CD4-positive, alpha-beta T cell (primary cell): Measurements from ENCODE around the gene KDM3B. TPM values are rescaled to one million over a fixed set of nuclear protein-coding genes. Genes with fewer than 3 reads are reported as not detected.

Experiments used
- ATAC-seq: fragments of 200-7000 bp; cut with Tn5 transposase; one replicate; pipeline ENCODE4 v1.10.0; 2022; ENCODE audit warnings: mild to moderate bottlenecking; ENCODE audit not compliant: poor library complexity
- CTCF ChIA-PET: fragments of 350-600 bp; sonication (Branson Sonifier 250); formaldehyde crosslinking; loops from one replicate; lab custom pipeline; 2021; ENCODE audit warnings: antibody characterized with exemption, inconsistent platforms; lab: Charles Lee
- POLR2A ChIA-PET: fragments of 350-600 bp; sonication (Branson Sonifier 250); formaldehyde crosslinking; loops from one replicate; lab custom pipeline; 2021; ENCODE audit warnings: antibody characterized with exemption, inconsistent platforms; lab: Charles Lee
- DNase-seq, 14 experiments: peaks; one replicate each; pipeline ENCODE4 v3.0.0-alpha.2; 2013 to 2020; ENCODE audit warnings: mixed read lengths in 2 of 14
- H3K27ac ChIP-seq, 2 donors: one replicate each; pipeline versions ENCODE4 v1.5.1 to v1.7.0; 2013; ENCODE audit warnings: low read length in 2 of 2, low read depth in 1 of 2, mild to moderate bottlenecking in 1 of 2
- H3K27me3 ChIP-seq, 2 experiments: 1 replicate in 1 of 2; 2 replicates in 1 of 2; pipeline versions ENCODE4 v1.6.1 to v1.7.0; 2013; ENCODE audit warnings: low read length in 2 of 2, control low read depth in 1 of 2, mild to moderate bottlenecking in 1 of 2, moderate library complexity in 1 of 2; ENCODE audit not compliant: insufficient read depth in 2 of 2, control insufficient read depth in 1 of 2
- H3K36me3 ChIP-seq: one replicate; pipeline ENCODE4 v1.6.1; 2013; ENCODE audit warnings: low read length, control low read depth; ENCODE audit not compliant: insufficient read depth
- H3K4me1 ChIP-seq: one replicate; pipeline ENCODE4 v1.6.1; 2013; ENCODE audit warnings: low read length, control low read depth; ENCODE audit not compliant: insufficient read depth
- H3K4me3 ChIP-seq: one replicate; pipeline ENCODE4 v1.5.1; 2013; ENCODE audit warnings: mild to moderate bottlenecking, low read length, moderate library complexity
- H3K9me3 ChIP-seq, 2 experiments: 1 replicate in 1 of 2; 2 replicates in 1 of 2; pipeline versions ENCODE4 v1.6.1 to v1.7.0; 2013; ENCODE audit warnings: low read length in 2 of 2, mild to moderate bottlenecking in 2 of 2, control low read depth in 1 of 2, moderate library complexity in 1 of 2; ENCODE audit not compliant: control insufficient read depth in 1 of 2, insufficient read depth in 1 of 2
- H3K27ac Mint-ChIP-seq: one replicate; pipeline ENCODE4 v1.8.0; 2020; ENCODE audit warnings: mixed read lengths
- H3K27me3 Mint-ChIP-seq: one replicate; pipeline ENCODE4 v1.8.0; 2021; ENCODE audit warnings: mixed read lengths
- H3K36me3 Mint-ChIP-seq: one replicate; pipeline ENCODE4 v1.8.0; 2021; ENCODE audit warnings: low read depth, mixed read lengths
- H3K4me1 Mint-ChIP-seq: one replicate; pipeline ENCODE4 v1.8.0; 2021; ENCODE audit warnings: low read depth, mixed read lengths
- H3K4me3 Mint-ChIP-seq: one replicate; pipeline ENCODE4 v1.8.0; 2020; ENCODE audit warnings: mild to moderate bottlenecking, mixed read lengths
- H3K9me3 Mint-ChIP-seq: one replicate; pipeline ENCODE4 v1.8.0; 2020; ENCODE audit warnings: mixed read lengths
- CTCF ChIP-seq: fragments of 200-600 bp; IDR thresholded peaks from one replicate; pipeline ENCODE4 v1.8.0; 2022; ENCODE audit warnings: antibody characterized with exemption, mild to moderate bottlenecking
- intact Hi-C, 2 experiments: fragments of 100-400 bp; cut with DNase I in 1 of 2; cut with micrococcal nuclease in 1 of 2; formaldehyde crosslinking; loops; one replicate each; pipeline versions ENCODE4 v1.15.1 to v1.9.0; 2023 to 2025; cut with DNase I, micrococcal nuclease
- total RNA-seq, 174 experiments: library from RNA in 2 of 174; stranded (reverse) in 2 of 174; gene quantifications; one replicate each; pipeline ENCODE4 v1.2.3 and lab custom pipeline; 2021 to 2026

The KDM3B gene
- total RNA-seq, 2 experiments from 2014 or later = 59.5 to 66.0 TPM

- POLR2A ChIA-PET = no interaction called here
- peaks cover 41% of the 10 kb centered on the region for H3K4me1 Mint-ChIP-seq
These were observed 109.0 kb downstream of the KDM3B start for GRCh38 chr5:138461343-138462125.

GRCh38 chr5:138463419-138464007 is 111.0 kb downstream of the KDM3B start:
- Histone ChIP-seq H3K36me3 (peaks cover 9% of the 10 kb centered on the region), H3K27ac (peak overlapping the region; percentile 89 to 94), H3K4me1 (peaks cover 65% of the 10 kb centered on the region), H3K4me3 (peak overlapping the region; percentile 60), H3K9me3 (no peaks in the 10 kb centered on the region), H3K27me3 (no peaks in the 10 kb centered on the region)
- Mint-ChIP-seq H3K27ac (peak overlapping the region; percentile 93), H3K9me3 (no peaks in the 10 kb centered on the region), H3K4me3 (peak overlapping the region; percentile 96), H3K27me3 (no peaks in the 10 kb centered on the region), H3K36me3 (peaks cover 20% of the 10 kb centered on the region), H3K4me1 (peaks cover 50% of the 10 kb centered on the region)
- ChIA-PET POLR2A (interaction anchor here (1.3 to 4.0 kb wide), 4 partner anchors 40 to 112 kb away, joined by 4 to 59 read pairs (median 25); partner anchors contain the start of genes ETF1, HSPA9 and KDM3B), CTCF (interaction anchor here (1.0 to 4.7 kb wide), 8 partner anchors 11 to 112 kb away, joined by 3 to 38 read pairs (median 12); partner anchors contain the start of genes ETF1 and KDM3B)
- intact Hi-C loops = loop anchor here (1.0 to 10.0 kb wide), 5 partner anchors 39 to 941 kb away; partner anchors contain the start of genes ETF1 (in 1 of the 2), HSPA9 (in 1 of the 2) and SPATA24 (in 1 of the 2)
- TF ChIP-seq CTCF = no peak
- ATAC-seq = no peak
- DNase-seq = peak in 1 of 14 experiments; percentile 43

More at GRCh38 chr5:138461343-138462125, 109.0 kb downstream of the KDM3B start:
- Histone ChIP-seq H3K27me3 (no peaks in the 10 kb centered on the region), H3K4me3 (no peak overlapping the region), H3K9me3 (no peaks in the 10 kb centered on the region), H3K4me1 (peaks cover 56% of the 10 kb centered on the region), H3K27ac (no peak overlapping the region), H3K36me3 (no peaks in the 10 kb centered on the region)
- intact Hi-C loops = loop anchor here in 1 of 2 experiments (10.0 kb wide), 2 partner anchors 113 to 943 kb away; partner anchors contain the start of genes HSPA9 and SPATA24
- ATAC-seq (no peak), DNase-seq (no peak)
- no peak for TF ChIP-seq CTCF
- CTCF ChIA-PET = interaction anchor here (1.6 to 2.0 kb wide), 2 partner anchors 11 to 43 kb away, joined by 4 to 7 read pairs; no protein-coding TSS in a partner anchor
- H3K27ac Mint-ChIP-seq = peak overlapping the region; percentile 91
- H3K9me3 Mint-ChIP-seq = no peaks in the 10 kb centered on the region
- no peaks in the 10 kb centered on the region for H3K27me3 Mint-ChIP-seq
- H3K4me3 Mint-ChIP-seq = peak overlapping the region; percentile 54
- H3K36me3 Mint-ChIP-seq = peaks cover 8% of the 10 kb centered on the region

- CTCF ChIA-PET = interaction anchor here (0.8 to 4.7 kb wide), 12 partner anchors 12 to 112 kb away, joined by 3 to 38 read pairs (median 5); partner anchors contain the start of genes ETF1 and KDM3B
- H3K4me3 Mint-ChIP-seq = peak overlapping the region; percentile 96
- no peaks in the 10 kb centered on the region for H3K9me3 Mint-ChIP-seq
- H3K27ac ChIP-seq = peak overlapping the region; percentile 89 to 94
- peaks cover 9% of the 10 kb centered on the region for H3K36me3 ChIP-seq
- POLR2A ChIA-PET = interaction anchor here (1.3 to 4.0 kb wide), 7 partner anchors 29 to 830 kb away, joined by 4 to 59 read pairs (median 20); partner anchors contain the start of genes ETF1, HSPA9, KDM3B and MATR3
- H3K9me3 ChIP-seq = no peaks in the 10 kb centered on the region
- peaks cover 60% of the 10 kb centered on the region for H3K4me1 ChIP-seq
- DNase-seq (peak; percentile 85 to 98 (median 93)), ATAC-seq (peak; percentile 51)
- H3K27ac Mint-ChIP-seq = peak overlapping the region; percentile 93
- no peaks in the 10 kb centered on the region for H3K27me3 ChIP-seq
- H3K36me3 Mint-ChIP-seq = peaks cover 20% of the 10 kb centered on the region
- H3K4me3 ChIP-seq = peak overlapping the region; percentile 60
- H3K27me3 Mint-ChIP-seq = no peaks in the 10 kb centered on the region
- intact Hi-C loops = loop anchor here (1.0 to 10.0 kb wide), 5 partner anchors 39 to 941 kb away; partner anchors contain the start of genes ETF1 (in 1 of the 2), HSPA9 (in 1 of the 2) and SPATA24 (in 1 of the 2)
- H3K4me1 Mint-ChIP-seq = peaks cover 50% of the 10 kb centered on the region
- TF ChIP-seq CTCF = peak; percentile 85
These were observed 111.5 kb downstream of the KDM3B start for GRCh38 chr5:138464008-138464387.
